ENCODE results near the gene SGK1. TPM values are rescaled to one million over a fixed set of nuclear protein-coding genes. Genes with fewer than 3 reads are reported as not detected.
"Not testable (repeated sequence)": the region's sequence is repeated elsewhere in the genome, so short reads cannot be mapped to it uniquely, and the experiment has no call there.

Gene SGK1
- total RNA-seq, 2 experiments from 2014 or later = 39.7 to 41.0 TPM

- no peaks in the 10 kb centered on the region for H3K27me3 Mint-ChIP-seq
- POLR2A ChIA-PET = no interaction called here
- no peak overlapping the region for H3K27ac Mint-ChIP-seq
Measured at GRCh38 chr6:134291156-134291555, 26.8 kb downstream of the SGK1 start.

GRCh38 chr6:134289204-134289575, 28.7 kb downstream of the SGK1 start:
- peak overlapping the region; percentile 85 for H3K27ac Mint-ChIP-seq
- H3K9me3 Mint-ChIP-seq = no peaks in the 10 kb centered on the region
- H3K36me3 Mint-ChIP-seq = no peaks in the 10 kb centered on the region
- DNase-seq = no peak
- H3K27me3 Mint-ChIP-seq = no peaks in the 10 kb centered on the region
- CTCF ChIA-PET = no interaction called here
- POLR2A ChIA-PET = interaction anchor here (0.8 to 3.0 kb wide), 3 partner anchors 41 to 111 kb away, joined by 3 to 8 read pairs (median 3); no protein-coding TSS in a partner anchor
- intact Hi-C loops (cut with micrococcal nuclease) = loop anchor here (2.0 kb wide), 1 partner anchor 352 kb away; no protein-coding TSS in a partner anchor
- peaks cover 22% of the 10 kb centered on the region for H3K4me1 Mint-ChIP-seq (ENCODE audit: low read depth)
- no peak overlapping the region for H3K4me3 Mint-ChIP-seq

More at GRCh38 chr6:134291156-134291555, 26.8 kb downstream of the SGK1 start:
- H3K4me1 Mint-ChIP-seq (ENCODE audit: low read depth) = peaks cover 17% of the 10 kb centered on the region
- CTCF ChIA-PET = no interaction called here
- no peak overlapping the region for H3K4me3 Mint-ChIP-seq
- intact Hi-C loops (cut with micrococcal nuclease) = no loop called here
- no peaks in the 10 kb centered on the region for H3K9me3 Mint-ChIP-seq
- no peak for DNase-seq
- H3K36me3 Mint-ChIP-seq = no peaks in the 10 kb centered on the region

- peak overlapping the region; percentile 21 for H3K4me3 Mint-ChIP-seq
- ChIA-PET CTCF (interaction anchor here (1.0 to 1.3 kb wide), 3 partner anchors 29 to 652 kb away, joined by 3 to 4 read pairs (median 4); partner anchors contain the start of gene SGK1), POLR2A (interaction anchor here (0.8 to 3.0 kb wide), 4 partner anchors 41 to 149 kb away, joined by 3 to 8 read pairs (median 4); no protein-coding TSS in a partner anchor)
- intact Hi-C loops (cut with micrococcal nuclease) = loop anchor here (1.0 to 2.0 kb wide), 9 partner anchors 41 to 691 kb away; no protein-coding TSS in a partner anchor
- DNase-seq = peak; percentile 15
- H3K9me3 Mint-ChIP-seq = no peaks in the 10 kb centered on the region
- no peaks in the 10 kb centered on the region for H3K27me3 Mint-ChIP-seq
- H3K4me1 Mint-ChIP-seq (ENCODE audit: low read depth) = peaks cover 22% of the 10 kb centered on the region
- H3K36me3 Mint-ChIP-seq = no peaks in the 10 kb centered on the region
- H3K27ac Mint-ChIP-seq = peak overlapping the region; percentile 85
Measured at GRCh38 chr6:134288538-134289203, 29.2 kb downstream of the SGK1 start.

- peak overlapping the region; percentile 85 for H3K27ac Mint-ChIP-seq
- ChIA-PET POLR2A (interaction anchor here (0.8 to 3.0 kb wide), 6 partner anchors 38 to 149 kb away, joined by 3 to 8 read pairs (median 4); no protein-coding TSS in a partner anchor), CTCF (interaction anchor here (1.0 to 1.3 kb wide), 3 partner anchors 30 to 653 kb away, joined by 3 to 4 read pairs (median 4); partner anchors contain the start of gene SGK1)
- peak overlapping the region; percentile 21 for H3K4me3 Mint-ChIP-seq
- no peak for DNase-seq
- no peaks in the 10 kb centered on the region for H3K9me3 Mint-ChIP-seq
- no peaks in the 10 kb centered on the region for H3K36me3 Mint-ChIP-seq
- no peaks in the 10 kb centered on the region for H3K27me3 Mint-ChIP-seq
- peaks cover 22% of the 10 kb centered on the region for H3K4me1 Mint-ChIP-seq (ENCODE audit: low read depth)
- intact Hi-C loops (cut with micrococcal nuclease) = loop anchor here (1.0 to 2.0 kb wide), 9 partner anchors 41 to 691 kb away; no protein-coding TSS in a partner anchor
Measured at GRCh38 chr6:134287859-134288537, 29.9 kb downstream of the SGK1 start.

- no peak for DNase-seq
- POLR2A ChIA-PET = no interaction called here
- intact Hi-C loops (cut with micrococcal nuclease) = no loop called here
- Mint-ChIP-seq H3K4me1 (ENCODE audit: low read depth) (peaks cover 10% of the 10 kb centered on the region), H3K36me3 (no peaks in the 10 kb centered on the region), H3K27me3 (no peaks in the 10 kb centered on the region), H3K27ac (no peak overlapping the region), H3K4me3 (no peak overlapping the region), H3K9me3 (no peaks in the 10 kb centered on the region)
- CTCF ChIA-PET = no interaction called here
Measured at GRCh38 chr6:134282816-134283215, 35.1 kb downstream of the SGK1 start.

GRCh38 chr6:134281388-134281787, 36.5 kb downstream of the SGK1 start:
- ChIA-PET POLR2A (no interaction called here), CTCF (no interaction called here)
- no peaks in the 10 kb centered on the region for H3K9me3 Mint-ChIP-seq
- no peak overlapping the region for H3K4me3 Mint-ChIP-seq
- H3K4me1 Mint-ChIP-seq (ENCODE audit: low read depth) = peaks cover 17% of the 10 kb centered on the region
- H3K27ac Mint-ChIP-seq = no peak overlapping the region
- no peaks in the 10 kb centered on the region for H3K27me3 Mint-ChIP-seq
- no peak for DNase-seq
- intact Hi-C loops (cut with micrococcal nuclease) = no loop called here
- no peaks in the 10 kb centered on the region for H3K36me3 Mint-ChIP-seq

GRCh38 chr6:134278000-134278399, 39.9 kb downstream of the SGK1 start:
- ChIA-PET CTCF (interaction anchor here (1.3 kb wide), 1 partner anchor 104 kb away, joined by 4 read pairs; no protein-coding TSS in a partner anchor), POLR2A (no interaction called here)
- H3K36me3 Mint-ChIP-seq = no peaks in the 10 kb centered on the region
- intact Hi-C loops (cut with micrococcal nuclease) = no loop called here
- no peak for DNase-seq
- no peaks in the 10 kb centered on the region for H3K27me3 Mint-ChIP-seq
- H3K9me3 Mint-ChIP-seq = no peaks in the 10 kb centered on the region
- peaks cover 19% of the 10 kb centered on the region for H3K4me1 Mint-ChIP-seq (ENCODE audit: low read depth)
- no peak overlapping the region for H3K27ac Mint-ChIP-seq
- no peak overlapping the region for H3K4me3 Mint-ChIP-seq

GRCh38 chr6:134276891-134277377, 41.0 kb downstream of the SGK1 start:
- Mint-ChIP-seq H3K4me1 (ENCODE audit: low read depth) (peaks cover 26% of the 10 kb centered on the region), H3K4me3 (peak overlapping the region; percentile 17), H3K27ac (peak overlapping the region; percentile 52)
- peak; percentile 29 for DNase-seq
- intact Hi-C loops (cut with micrococcal nuclease); H3K27me3 Mint-ChIP-seq; H3K9me3 Mint-ChIP-seq; H3K36me3 Mint-ChIP-seq: not testable (repeated sequence)
- ChIA-PET POLR2A (interaction anchor here (0.5 to 1.1 kb wide), 2 partner anchors 29 to 33 kb away, joined by 3 read pairs; no protein-coding TSS in a partner anchor), CTCF (interaction anchor here (1.3 kb wide), 1 partner anchor 103 kb away, joined by 4 read pairs; no protein-coding TSS in a partner anchor)

- no peak for DNase-seq
- intact Hi-C loops (cut with micrococcal nuclease) = no loop called here
- peaks cover 26% of the 10 kb centered on the region for H3K4me1 Mint-ChIP-seq (ENCODE audit: low read depth)
- H3K4me3 Mint-ChIP-seq = no peak overlapping the region
- POLR2A ChIA-PET = no interaction called here
- H3K27ac Mint-ChIP-seq = no peak overlapping the region
- CTCF ChIA-PET = no interaction called here
- H3K9me3 Mint-ChIP-seq = no peaks in the 10 kb centered on the region
- H3K36me3 Mint-ChIP-seq = no peaks in the 10 kb centered on the region
- no peaks in the 10 kb centered on the region for H3K27me3 Mint-ChIP-seq
Measured at GRCh38 chr6:134272374-134272773, 45.5 kb downstream of the SGK1 start.

- peaks cover 11% of the 10 kb centered on the region for H3K4me1 Mint-ChIP-seq (ENCODE audit: low read depth)
- CTCF ChIA-PET = no interaction called here
- intact Hi-C loops (cut with micrococcal nuclease) = no loop called here
- H3K27me3 Mint-ChIP-seq = no peaks in the 10 kb centered on the region
- H3K4me3 Mint-ChIP-seq = no peak overlapping the region
- H3K36me3 Mint-ChIP-seq = no peaks in the 10 kb centered on the region
- POLR2A ChIA-PET = no interaction called here
- H3K27ac Mint-ChIP-seq = no peak overlapping the region
- no peak for DNase-seq
- H3K9me3 Mint-ChIP-seq = no peaks in the 10 kb centered on the region
Measured at GRCh38 chr6:134267917-134268361, 50.0 kb downstream of the SGK1 start.

- no peak overlapping the region for H3K27ac Mint-ChIP-seq
- H3K9me3 Mint-ChIP-seq = no peaks in the 10 kb centered on the region
- intact Hi-C loops (cut with micrococcal nuclease) = no loop called here
- DNase-seq = no peak
- peaks cover 4% of the 10 kb centered on the region for H3K4me1 Mint-ChIP-seq (ENCODE audit: low read depth)
- CTCF ChIA-PET = no interaction called here
- no peaks in the 10 kb centered on the region for H3K36me3 Mint-ChIP-seq
- no peak overlapping the region for H3K4me3 Mint-ChIP-seq
- no peaks in the 10 kb centered on the region for H3K27me3 Mint-ChIP-seq
- POLR2A ChIA-PET = no interaction called here
Measured at GRCh38 chr6:134266776-134267175, 51.1 kb downstream of the SGK1 start.

GRCh38 chr6:134261766-134262165, 56.1 kb downstream of the SGK1 start:
- no peaks in the 10 kb centered on the region for H3K27me3 Mint-ChIP-seq
- no peak for DNase-seq
- H3K4me3 Mint-ChIP-seq = no peak overlapping the region
- ChIA-PET POLR2A (no interaction called here), CTCF (no interaction called here)
- no peak overlapping the region for H3K27ac Mint-ChIP-seq
- H3K9me3 Mint-ChIP-seq = no peaks in the 10 kb centered on the region
- intact Hi-C loops (cut with micrococcal nuclease) = no loop called here
- no peaks in the 10 kb centered on the region for H3K36me3 Mint-ChIP-seq
- no peaks in the 10 kb centered on the region for H3K4me1 Mint-ChIP-seq (ENCODE audit: low read depth)

Measured in activated CD4-positive, alpha-beta memory T cell treated with anti-CD3 and anti-CD28 coated beads for 36 hours (primary cell).